Gastroesophageal sphincter (tissue), 4 donors: ENCODE results near the gene SPCS1. TPM values are rescaled to one million over a fixed set of nuclear protein-coding genes. Genes with fewer than 3 reads are reported as not detected.

Source experiments
- ATAC-seq: fragments of 150-250 bp; one replicate; pipeline ENCODE4 v1.9.1; 2016; ENCODE audit warnings: mild to moderate bottlenecking, moderate library complexity
- H3K27ac ChIP-seq, 4 donors: fragments of 200-600 bp; sonication (generic) in 3 of 4; 1 replicate in 3 of 4; 2 replicates in 1 of 4; pipeline ENCODE4 v1.5.1; 2016 to 2019
- H3K27me3 ChIP-seq: fragments of 200-600 bp; sonication (generic); one replicate; pipeline ENCODE4 v1.5.1; 2019
- H3K36me3 ChIP-seq, 2 donors: fragments of 200-600 bp; sonication (generic); one replicate each; pipeline ENCODE4 v1.5.1; 2019; ENCODE audit warnings: control low read depth in 1 of 2
- H3K4me1 ChIP-seq, 3 donors: fragments of 200-600 bp; sonication (generic); 1 replicate in 2 of 3; 2 replicates in 1 of 3; pipeline ENCODE4 v1.5.1; 2016 to 2019; ENCODE audit warnings: control low read depth in 2 of 3
- H3K4me3 ChIP-seq, 2 donors: fragments of 200-600 bp; sonication (generic); one replicate each; pipeline ENCODE4 v1.5.1; 2019; ENCODE audit warnings: mild to moderate bottlenecking in 1 of 2, moderate library complexity in 1 of 2
- H3K9me3 ChIP-seq, 3 donors: fragments of 200-600 bp; sonication (generic); one replicate each; pipeline ENCODE4 v1.5.1; 2017 to 2019; ENCODE audit warnings: control low read depth in 2 of 3
- EP300 ChIP-seq: sonication (generic); formaldehyde crosslinking; IDR thresholded peaks from one replicate; pipeline ENCODE4 v1.6.1; 2017; ENCODE audit warnings: antibody characterized with exemption, mild to moderate bottlenecking
- POLR2A ChIP-seq, 2 donors: fragments of 450-650 bp; IDR thresholded peaks; one replicate each; pipeline ENCODE4 v1.6.1; 2017; ENCODE audit warnings: antibody characterized with exemption in 2 of 2, mild to moderate bottlenecking in 2 of 2, moderate library complexity in 1 of 2
- POLR2AphosphoS5 ChIP-seq: sonication (generic); formaldehyde crosslinking; IDR thresholded peaks from one replicate; pipeline ENCODE4 v1.6.1; 2017; ENCODE audit warnings: antibody characterized with exemption
- WGBS, 2 donors: methylation state at CpG; one replicate each; pipeline ENCODE4 v1.1.5; 2018; ENCODE audit warnings: low coverage in 1 of 2; 5-methylcytosine and 5-hydroxymethylcytosine counted together
- total RNA-seq, 4 donors: library from RNA; depleted of rRNA; stranded (reverse); fragments of >200 nt; gene quantifications; one replicate each; pipeline ENCODE4 v1.1.0, GENCODE V29; 2016
- TF ChIP-seq, protein P1 (sequence below), 4 experiments: fragments of 200-600 bp in 2 of 4; fragments of 450-650 bp in 2 of 4; sonication (generic) in 1 of 4; IDR thresholded peaks; one replicate each; pipeline ENCODE4 v1.5.1; 2017 to 2019; ENCODE audit warnings: antibody characterized with exemption in 4 of 4, mild to moderate bottlenecking in 2 of 4, moderate library complexity in 2 of 4

The SPCS1 gene
- total RNA-seq, 4 donors from 2014 or later: 66.5 to 159 (median 88.2) TPM

DNA sequence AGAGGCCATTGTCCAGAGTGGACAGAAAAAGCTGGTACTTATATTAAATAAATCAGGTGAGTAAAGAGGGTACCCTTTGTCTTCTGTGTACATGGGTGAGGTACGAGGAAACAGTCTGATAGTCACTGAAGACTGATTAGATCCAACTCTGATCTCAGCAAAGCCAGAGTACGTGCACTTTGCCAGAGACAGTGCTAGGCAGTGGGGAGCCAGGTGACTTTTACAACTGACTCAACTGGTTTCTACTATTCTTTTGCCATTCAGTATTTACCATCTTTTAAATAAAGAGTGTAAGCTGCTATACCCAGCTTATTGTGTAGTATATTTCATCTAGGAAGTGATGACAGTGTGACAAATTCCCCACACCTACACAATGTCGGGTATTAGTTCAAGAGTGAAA lies 16.8 kb upstream of the SPCS1 start:
- 74 to 80% methylated on average over 3 of the region's 3 CpGs for WGBS, 2 donors
- Histone ChIP-seq H3K4me3 (no peak overlapping the region), H3K9me3 (no peaks in the 10 kb centered on the region), H3K27me3 (no peaks in the 10 kb centered on the region), H3K36me3 (peaks cover 15 to 73% of the 10 kb centered on the region in 2 donors), H3K4me1 (peaks cover 5 to 26% (median 8%) of the 10 kb centered on the region in 3 donors), H3K27ac (no peak overlapping the region)
- no peak for TF ChIP-seq EP300
- no peak for TF ChIP-seq POLR2AphosphoS5
- TF ChIP-seq POLR2A (IDR thresholded peaks at IDR 0.05): no peak
- TF ChIP-seq, protein P1, sequence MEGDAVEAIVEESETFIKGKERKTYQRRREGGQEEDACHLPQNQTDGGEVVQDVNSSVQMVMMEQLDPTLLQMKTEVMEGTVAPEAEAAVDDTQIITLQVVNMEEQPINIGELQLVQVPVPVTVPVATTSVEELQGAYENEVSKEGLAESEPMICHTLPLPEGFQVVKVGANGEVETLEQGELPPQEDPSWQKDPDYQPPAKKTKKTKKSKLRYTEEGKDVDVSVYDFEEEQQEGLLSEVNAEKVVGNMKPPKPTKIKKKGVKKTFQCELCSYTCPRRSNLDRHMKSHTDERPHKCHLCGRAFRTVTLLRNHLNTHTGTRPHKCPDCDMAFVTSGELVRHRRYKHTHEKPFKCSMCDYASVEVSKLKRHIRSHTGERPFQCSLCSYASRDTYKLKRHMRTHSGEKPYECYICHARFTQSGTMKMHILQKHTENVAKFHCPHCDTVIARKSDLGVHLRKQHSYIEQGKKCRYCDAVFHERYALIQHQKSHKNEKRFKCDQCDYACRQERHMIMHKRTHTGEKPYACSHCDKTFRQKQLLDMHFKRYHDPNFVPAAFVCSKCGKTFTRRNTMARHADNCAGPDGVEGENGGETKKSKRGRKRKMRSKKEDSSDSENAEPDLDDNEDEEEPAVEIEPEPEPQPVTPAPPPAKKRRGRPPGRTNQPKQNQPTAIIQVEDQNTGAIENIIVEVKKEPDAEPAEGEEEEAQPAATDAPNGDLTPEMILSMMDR (IDR thresholded peaks at IDR 0.05): no peak
- no peak for ATAC-seq

DNA sequence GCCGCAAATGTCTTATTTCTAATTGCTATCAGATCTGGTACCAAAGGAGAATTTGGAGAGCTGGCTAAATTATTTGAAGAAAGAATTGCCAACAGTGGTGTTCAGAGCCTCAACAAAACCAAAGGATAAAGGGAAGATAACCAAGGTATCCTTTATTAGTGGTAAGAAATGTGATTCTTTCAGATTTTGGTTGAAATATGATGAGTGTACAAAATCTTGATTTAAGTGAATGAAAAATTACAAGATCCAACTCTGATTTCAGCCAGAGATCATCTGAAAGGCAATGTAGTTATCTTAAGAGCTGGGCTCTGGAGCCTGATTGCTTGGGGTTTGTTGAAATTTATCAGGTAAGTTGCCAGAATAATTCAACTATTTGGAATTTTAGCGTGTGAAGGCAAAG lies 15.3 kb upstream of the SPCS1 start:
- H3K27ac ChIP-seq: no peak overlapping the region
- H3K4me1 ChIP-seq: peaks cover 0 to 18% (median 6%) of the 10 kb centered on the region in 3 donors
- no peak for TF ChIP-seq EP300
- no peak for TF ChIP-seq POLR2A (IDR thresholded peaks at IDR 0.05)
- TF ChIP-seq, protein P1 (IDR thresholded peaks at IDR 0.05): no peak
- no peak for TF ChIP-seq POLR2AphosphoS5
- no peaks in the 10 kb centered on the region for H3K27me3 ChIP-seq
- ATAC-seq: no peak
- no peaks in the 10 kb centered on the region for H3K9me3 ChIP-seq
- peaks cover 27 to 87% of the 10 kb centered on the region in 2 donors for H3K36me3 ChIP-seq
- 89 to 91% methylated on average over 1 of the region's 2 CpGs for WGBS, 2 donors
- no peak overlapping the region for H3K4me3 ChIP-seq

DNA sequence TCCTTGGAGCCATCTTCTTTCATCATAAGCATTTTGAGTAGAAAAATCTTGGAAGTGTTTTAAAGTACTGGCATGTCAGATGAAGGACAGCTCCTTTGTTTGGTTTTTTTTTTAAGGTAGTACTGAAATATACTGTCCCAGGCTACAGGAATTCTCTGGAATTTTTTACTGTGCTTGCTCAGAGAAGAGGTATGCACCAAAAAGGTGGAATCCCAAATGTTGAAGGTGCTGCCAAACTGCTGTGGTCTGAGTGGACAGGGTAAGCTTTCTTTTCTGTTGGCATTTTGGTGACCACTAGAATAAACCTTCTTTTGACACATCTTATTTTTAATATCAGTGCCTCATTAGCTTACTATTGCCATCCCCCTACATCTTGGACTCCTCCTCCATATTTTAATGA lies 12.8 kb upstream of the SPCS1 start:
- H3K9me3 ChIP-seq: no peaks in the 10 kb centered on the region
- H3K36me3 ChIP-seq: peaks cover 28 to 100% of the 10 kb centered on the region in 2 donors
- H3K27ac ChIP-seq: no peak overlapping the region
- H3K4me3 ChIP-seq: no peak overlapping the region
- H3K4me1 ChIP-seq: no peaks in the 10 kb centered on the region
- ATAC-seq: no peak
- no peaks in the 10 kb centered on the region for H3K27me3 ChIP-seq
- TF ChIP-seq POLR2AphosphoS5 (no peak), POLR2A (IDR thresholded peaks at IDR 0.05) (no peak), EP300 (no peak)
- TF ChIP-seq, protein P1 (IDR thresholded peaks at IDR 0.05): no peak

DNA sequence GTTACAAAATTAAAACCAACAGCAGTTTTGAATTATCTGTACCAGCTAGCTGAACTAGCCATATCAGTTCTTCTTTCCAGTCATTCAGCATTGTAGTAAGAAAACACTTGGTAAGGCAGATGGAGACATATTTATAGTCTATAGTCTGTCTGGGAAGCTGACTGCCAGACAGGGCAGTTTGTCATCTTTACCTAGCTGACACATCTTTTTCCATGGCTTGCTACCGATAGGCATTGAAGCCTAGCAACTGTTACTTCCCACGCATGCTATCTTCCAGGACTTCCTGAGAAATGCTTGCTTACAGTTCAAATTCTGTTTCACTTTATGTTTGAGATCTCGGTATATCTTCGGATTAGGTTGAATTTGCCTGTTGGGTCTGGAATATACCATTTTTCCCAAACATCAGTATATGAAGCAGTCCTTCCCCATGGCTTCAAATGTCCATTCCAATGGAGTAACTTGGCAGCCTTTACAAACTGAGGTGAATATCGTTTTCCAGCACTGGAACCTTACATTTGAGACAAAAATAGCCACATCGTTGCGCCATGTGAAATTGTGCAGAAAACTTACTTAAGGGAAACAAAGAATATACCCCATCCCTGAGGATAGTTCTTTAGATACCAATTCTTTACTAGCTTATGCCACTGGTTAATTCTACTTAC lies 11.2 kb upstream of the SPCS1 start:
- Histone ChIP-seq H3K4me3 (no peak overlapping the region), H3K4me1 (no peaks in the 10 kb centered on the region), H3K36me3 (peaks cover 28 to 100% of the 10 kb centered on the region in 2 donors), H3K27me3 (no peaks in the 10 kb centered on the region), H3K27ac (no peak overlapping the region), H3K9me3 (no peaks in the 10 kb centered on the region)
- WGBS, 2 donors: 62 to 78% methylated on average over 7 of the region's 7 CpGs
- TF ChIP-seq, protein P1 (IDR thresholded peaks at IDR 0.05): no peak
- no peak for TF ChIP-seq POLR2A (IDR thresholded peaks at IDR 0.05)
- TF ChIP-seq POLR2AphosphoS5: no peak
- no peak for ATAC-seq
